Fibroblast of skin of back (primary cell): ENCODE results near the gene RRBP1.

Experiments
- DNase-seq: peaks from one replicate; pipeline ENCODE4 v3.0.0-alpha.2; 2013

RRBP1 gene

DNA sequence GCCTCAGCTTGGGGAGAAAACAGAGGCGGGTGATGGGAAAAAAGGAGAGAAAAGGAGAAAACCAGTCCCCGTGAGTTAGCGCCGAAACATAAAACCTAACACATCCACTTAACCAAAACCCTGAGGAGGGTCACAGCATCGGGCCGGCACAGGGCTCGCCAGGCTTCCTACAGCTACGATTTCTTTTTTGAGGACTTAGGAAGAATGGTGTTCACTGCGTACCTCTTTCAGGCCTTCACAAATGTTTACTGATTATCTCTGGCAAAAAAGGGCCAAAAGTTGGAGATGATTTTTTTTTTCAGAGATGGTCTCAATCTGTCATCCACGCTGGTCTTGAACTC lies 63.4 kb downstream of the RRBP1 start:
- DNase-seq, result no peak

DNA sequence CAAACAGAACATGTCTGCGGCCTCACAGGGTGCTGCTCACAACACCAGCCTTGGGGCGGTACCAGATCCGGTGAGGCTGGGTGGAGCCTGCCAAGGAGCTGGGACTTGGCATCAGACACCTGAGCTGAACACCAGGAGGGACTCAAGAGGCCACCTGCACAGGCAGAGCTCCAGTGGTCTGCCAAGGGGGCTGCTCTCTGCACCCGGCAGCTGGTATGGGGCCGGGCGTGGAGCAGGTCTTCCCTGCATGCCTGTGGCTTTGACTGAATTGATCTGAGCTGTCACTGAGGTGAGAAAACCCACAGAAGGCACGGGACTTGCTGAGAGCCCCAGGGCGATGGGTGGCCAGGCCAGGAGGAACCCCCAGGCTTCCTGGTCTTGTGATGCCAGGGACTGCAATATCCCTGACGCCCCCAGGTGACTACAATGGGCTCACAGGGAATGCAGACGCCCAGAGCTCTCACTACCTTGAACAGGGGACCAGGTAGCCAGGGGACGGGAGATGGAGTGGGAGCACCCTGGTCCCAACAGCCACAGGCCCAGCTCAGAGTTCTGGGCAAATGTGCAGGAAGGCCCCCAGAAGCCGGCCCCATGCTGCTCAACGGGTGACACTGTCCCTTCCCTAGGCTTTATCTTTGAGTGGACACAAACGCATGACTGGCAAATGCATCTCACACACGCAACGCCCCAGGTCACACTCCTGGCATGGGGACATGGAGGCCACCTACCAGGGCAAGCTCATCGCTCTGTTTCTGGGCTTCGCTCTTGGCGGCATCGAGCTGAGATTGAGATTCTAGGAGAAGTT lies 64.0 kb downstream of the RRBP1 start:
- DNase-seq, result no peak

DNA sequence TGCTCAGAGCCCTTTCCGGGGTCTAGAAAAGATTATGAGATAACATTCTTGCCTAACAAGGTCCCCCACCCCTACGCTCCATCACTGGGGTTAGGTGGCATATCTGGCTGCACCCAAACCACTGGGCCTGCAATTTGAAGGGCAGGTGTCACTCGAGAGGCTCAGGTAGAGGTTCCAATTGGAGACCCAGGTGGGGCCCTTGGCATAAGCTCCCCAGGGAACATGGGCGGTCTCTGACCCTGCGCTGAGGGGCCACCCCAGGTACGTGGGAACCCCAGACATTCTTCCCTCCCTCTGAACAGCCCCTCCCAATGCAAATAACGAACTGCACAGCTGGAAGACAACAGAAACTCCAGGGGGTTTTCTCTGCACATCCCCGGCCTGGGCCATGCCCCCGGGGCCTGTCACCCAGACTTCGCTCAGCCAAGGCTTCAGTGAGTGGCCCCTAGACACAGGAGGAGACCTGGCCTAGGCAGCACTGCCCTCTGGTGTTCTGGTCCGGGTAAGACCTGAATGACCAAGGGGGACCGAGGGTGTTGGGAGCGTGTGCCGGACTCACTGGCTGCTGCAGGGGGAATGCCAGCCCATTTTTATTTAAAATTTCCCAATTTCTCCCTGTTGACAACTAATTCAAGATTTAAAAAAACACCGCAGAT lies 64.7 kb downstream of the RRBP1 start:
- peak; percentile 40 for DNase-seq

DNA sequence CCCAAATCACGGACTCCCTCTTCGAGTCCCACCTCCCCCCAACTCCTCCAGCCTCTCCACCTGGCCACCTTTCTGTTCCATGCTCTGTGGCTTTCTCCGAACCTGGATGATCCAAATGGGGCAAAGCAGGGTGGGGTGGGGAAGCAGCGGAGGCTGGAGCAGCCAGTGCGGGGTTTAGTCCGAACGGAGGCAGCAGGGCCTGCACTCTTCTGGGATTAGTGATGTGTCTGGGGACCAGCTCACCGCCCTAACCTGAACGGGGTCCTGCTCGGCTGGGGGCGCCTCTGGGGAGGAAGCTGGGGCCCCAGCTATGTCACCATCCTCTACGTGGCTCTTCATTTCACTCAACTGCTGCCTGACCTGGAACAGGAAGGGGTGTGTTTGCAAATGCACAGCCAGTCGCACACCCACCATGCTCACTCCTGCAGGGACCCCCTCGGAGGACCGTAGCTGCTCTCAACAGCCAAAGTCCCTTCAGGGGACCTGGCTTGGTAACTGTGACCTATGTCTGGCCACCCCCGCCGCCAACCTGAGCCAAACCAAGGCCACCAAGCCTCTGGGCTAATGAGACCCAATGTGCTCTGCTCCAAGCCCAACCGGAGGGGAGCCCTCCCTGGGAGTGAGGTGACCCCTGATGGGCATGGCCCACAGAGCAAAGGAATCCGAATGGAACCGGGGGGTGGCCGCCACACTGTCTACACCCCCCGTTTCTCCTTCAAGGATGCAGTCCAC lies 65.4 kb downstream of the RRBP1 start:
- no peak for DNase-seq

DNA sequence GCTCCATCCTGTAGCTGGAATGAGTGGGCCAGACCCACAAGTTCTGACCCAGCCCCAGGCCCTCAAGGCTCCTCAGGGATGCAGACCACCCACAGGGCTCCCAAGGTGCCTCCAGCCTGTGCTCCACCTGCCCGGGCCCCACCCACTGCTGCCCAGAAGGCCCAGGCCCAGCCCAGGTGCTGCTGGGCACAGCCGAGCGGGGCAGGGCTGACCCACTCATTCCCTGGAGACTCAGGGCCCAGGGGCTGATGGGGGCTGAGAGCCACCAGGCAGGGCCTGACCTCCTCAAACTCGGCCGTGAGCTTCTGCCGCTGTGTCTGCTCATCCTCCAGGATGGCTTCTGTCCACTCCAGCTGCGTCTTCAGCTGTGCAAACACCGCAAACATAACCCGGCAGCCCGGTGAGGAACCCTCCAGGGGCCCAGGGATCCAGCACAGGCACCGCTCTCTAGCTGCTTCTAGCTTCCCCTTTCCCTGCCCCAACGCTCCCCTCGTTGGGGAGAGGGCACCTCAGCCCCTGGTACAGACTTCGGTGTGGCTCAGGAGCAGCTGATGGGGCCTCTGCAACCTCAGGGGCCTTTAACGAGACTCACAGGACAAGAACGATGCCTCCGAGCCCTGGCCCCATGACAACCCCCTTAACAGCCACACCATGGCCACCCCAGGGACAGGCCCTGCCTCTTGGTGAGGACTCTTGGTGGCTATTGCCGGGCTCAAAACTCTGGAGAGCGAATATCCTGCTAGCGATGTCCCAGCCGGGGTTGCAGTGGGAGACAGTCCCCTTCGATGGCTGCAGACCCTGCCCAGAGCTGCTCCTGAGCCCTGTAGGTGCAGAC lies 66.2 kb downstream of the RRBP1 start:
- no peak for DNase-seq

DNA sequence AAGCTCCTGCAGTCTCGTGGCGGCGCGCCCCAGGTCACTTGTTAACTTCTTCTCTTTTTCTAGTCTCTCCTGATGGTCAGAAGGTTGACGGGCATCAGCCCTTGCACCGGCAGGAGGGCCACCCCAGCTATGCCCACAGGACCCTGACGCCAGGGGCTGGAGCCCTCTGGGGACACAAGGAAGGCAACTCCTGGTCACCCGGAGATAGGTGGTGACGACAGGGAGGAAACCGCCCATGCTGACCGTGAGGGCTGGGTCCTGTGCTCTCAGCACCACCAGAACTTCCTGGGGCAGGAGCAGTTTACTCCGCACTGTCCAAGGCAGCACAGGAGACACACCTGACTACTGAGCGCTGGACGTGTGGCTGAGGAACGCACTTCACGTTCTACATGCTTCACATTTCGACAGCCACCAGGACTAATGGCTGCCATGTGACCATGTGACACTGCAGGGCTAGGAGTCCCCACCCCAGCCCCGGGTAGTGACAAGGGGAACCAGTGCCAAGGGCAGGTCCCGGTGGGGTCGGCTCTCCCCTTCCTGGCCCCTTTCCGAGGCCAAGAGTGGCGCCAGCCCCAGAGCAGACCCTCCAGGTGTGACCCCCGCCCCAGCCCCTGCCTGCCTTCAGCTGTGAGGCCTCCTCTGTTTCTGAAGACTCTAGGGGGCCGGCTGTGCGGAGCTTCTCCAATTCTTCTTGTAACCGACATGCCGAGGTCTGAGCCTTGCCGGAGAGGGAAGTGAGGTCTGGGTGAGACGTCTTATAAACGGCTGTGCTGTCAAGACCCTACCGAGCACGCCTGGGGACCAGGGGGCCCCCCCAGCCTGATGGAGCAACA lies 67.0 kb downstream of the RRBP1 start:
- no peak for DNase-seq

DNA sequence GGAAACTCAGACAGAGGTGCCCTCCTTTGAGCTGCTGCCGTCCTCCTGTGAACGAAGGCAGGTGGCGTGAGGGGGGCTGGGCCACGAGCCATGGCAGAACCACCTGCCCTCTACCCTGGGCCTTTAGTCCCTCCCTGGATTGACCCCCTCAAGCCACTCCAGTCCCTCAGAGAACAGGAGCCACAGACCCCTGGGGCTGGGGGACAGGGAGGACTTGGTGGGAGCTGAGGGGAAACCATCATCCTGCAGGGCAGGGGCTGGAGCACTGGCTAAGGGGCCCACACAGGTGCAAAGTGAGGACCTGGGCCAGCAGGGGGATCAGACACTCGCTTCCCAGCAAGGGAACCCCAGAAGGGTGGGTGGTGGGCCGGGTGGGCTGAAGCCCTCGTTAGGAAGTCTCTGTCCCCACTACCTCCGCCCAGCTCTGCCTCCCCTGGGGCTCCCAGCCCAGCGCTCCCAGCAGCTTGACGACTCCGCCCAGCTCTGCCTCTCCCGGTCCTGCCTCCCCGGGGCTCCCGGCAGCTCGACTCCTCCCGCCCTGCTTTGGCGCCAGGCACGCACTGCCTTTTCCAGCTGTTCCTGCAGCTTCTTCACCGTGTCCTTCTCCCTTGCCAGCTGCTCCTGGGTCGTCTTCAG lies 67.7 kb downstream of the RRBP1 start:
- peak; percentile 70 for DNase-seq

DNA sequence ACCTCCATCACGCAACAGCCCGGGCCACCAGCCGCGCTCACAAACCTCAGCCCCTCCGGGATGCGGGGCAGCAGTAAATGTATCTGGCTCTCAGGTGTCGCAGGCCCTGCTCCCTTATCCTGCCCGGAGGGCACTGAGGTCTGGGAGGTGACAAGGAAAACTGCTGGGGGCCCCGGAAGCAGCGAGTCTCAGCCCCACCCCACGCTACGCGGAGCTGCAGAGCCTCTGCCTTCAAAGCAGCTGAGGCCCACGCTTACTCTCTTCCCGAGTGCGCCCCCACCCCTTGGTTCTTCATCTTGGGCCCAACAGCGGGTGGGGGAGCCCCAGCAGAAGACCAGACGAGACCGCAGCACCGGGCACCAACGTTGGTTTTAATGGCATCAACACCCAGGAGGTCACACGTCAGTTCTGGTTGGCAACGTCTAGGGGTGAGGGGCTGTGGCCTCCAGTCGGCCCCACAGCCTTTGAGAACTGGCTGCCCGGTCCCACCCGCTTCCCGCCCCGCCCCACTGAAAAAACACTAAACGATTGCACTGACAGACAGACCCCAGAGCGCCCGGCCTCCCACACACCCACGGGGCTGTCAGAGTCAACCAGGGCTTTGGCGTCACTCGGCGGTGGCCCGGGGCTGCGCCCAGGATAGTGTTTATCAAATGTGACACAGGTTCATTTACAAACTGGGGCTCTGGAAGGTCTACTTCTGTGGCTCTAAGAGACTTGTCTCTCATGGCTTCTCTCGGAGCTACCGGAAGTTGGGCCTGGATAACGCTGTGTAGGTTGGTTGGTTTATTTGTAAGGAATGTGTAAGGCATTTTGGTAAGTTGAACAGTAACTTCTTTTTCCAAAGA lies 68.5 kb downstream of the RRBP1 start:
- no peak for DNase-seq

DNA sequence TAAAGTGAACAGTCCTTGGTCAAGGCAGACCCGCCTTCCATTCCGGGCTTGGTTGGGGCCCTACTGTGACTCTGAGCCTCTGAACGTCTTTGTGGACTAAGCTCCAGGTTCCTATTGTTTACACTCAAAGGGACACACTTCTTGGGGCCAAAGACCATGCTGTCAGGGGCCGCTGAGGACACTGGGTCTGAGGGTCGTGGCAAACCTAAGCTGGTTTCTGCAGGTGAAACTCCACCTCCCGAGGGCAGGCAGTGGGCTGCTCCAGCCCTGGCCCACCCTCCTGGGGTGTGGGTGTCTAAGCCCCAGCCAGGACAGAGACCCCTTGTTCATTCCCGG lies 69.1 kb downstream of the RRBP1 start:
- DNase-seq, result no peak

DNA sequence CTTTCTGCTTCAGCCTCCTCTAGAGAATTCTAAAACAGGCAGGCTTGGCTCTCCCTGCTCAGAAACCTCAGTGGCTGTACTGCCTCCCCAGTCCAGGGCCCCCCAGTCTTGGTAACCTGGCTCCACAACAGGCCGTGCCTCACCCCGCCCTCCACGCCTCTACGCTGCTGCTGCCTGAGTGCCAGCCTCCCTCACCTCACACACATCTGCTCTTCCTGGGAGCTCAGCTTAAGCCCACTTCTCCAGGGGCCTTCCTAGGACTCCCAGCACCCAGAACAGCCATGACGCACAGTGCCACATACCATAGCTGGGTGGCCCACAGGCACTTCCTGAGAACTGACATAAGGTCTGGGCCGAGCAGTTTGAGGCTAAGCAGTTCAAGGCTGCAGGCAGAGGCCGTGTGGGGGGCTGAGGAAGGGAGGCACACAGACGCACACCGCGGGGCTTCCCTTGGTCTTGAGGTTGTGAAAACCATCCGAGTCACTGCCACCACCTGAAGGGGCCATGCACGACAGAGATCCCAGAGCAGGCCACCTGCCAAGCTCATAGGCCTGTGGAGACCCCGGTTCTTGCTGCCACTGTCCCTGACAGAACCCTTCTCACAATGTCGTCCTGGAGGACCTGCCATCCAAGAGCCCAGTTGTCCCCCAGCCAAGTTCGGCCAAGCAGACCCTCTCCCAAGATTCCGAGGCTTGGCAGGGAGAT lies 69.6 kb downstream of the RRBP1 start:
- DNase-seq, result peak; percentile 90

DNA sequence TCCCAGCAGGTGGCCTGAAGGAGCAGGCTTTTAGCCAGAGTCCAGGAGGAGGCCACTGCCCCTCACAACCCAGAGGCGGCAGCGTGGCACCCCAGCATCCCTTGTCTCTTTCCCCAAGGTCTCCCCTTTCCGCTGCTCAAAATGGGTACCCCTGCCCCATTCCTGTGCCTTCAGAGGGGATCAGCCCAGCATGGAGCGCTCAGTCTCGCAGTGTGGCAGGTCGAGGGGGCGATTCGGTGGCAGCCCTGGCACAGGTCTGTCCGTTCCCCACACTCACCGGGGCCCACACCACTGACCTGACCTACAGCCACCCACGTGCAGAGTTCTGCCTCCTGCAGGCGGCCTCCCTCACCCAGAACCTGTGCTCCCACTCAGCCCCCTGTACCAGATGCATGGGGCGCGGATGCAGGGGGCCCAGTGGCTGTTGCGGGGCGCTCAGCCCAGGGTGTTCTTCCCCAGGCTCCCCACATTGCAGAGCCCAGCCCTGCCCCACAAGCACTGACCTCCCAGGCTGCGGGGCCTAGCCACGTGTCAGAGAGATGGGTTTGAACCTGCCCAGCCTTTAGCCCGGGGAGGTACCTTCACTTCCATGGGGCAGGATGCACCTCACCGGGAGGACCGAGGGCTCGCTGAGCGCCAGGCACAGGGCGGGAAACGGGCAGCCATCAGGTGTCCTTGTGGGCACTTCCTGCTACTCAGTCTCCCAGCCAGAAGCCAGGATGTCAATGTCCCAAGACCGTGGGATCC lies 70.3 kb downstream of the RRBP1 start:
- DNase-seq, result peak; percentile 50

DNA sequence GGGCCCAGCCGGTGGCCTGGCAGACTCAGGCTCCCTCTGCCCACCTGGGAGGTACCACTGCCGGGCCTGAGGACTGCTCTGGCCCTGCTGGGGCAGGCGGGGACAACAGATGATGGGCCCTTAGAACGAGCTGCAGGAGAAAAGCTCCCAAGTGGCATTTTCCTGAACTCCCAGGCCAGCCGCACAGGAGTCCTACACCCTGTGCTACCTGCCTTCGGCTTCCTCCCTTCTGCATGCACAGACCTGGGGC lies 70.8 kb downstream of the RRBP1 start:
- DNase-seq, result no peak

DNA sequence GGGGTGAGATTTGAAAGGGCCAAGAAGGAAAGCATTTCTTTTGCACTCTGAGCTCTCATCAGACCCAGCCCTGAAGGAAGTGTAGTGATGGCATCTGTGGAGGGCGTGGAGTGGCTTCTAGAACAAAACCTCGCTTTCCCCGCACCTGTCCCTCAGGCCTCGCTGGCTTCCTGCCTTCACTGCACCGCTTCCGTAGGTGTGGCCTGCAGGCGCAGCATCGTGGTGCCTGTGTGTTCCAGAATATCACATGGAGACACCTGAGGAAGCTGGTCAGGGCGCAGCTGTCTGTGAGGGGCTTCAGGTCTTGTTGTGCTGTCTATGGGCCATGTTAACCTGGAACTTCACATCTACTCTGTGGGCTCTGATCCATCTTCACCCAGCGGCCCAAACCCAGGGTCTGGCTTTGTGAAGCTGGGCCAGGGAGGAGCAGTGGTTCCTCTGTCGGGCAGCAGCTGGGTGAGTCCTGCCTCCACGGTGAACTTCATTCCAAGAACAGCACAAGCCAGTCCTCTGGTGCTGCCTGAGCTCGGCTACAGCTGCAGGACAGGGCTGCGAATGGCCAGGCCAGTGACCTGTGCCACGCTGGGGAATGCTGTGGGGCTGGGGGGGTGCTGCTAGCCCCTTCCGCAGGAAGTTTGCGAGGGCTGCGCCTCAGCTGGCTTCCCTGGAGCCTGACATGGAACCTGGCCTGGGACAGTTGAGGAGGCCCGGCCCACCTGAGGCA lies 71.3 kb downstream of the RRBP1 start:
- DNase-seq, result no peak

DNA sequence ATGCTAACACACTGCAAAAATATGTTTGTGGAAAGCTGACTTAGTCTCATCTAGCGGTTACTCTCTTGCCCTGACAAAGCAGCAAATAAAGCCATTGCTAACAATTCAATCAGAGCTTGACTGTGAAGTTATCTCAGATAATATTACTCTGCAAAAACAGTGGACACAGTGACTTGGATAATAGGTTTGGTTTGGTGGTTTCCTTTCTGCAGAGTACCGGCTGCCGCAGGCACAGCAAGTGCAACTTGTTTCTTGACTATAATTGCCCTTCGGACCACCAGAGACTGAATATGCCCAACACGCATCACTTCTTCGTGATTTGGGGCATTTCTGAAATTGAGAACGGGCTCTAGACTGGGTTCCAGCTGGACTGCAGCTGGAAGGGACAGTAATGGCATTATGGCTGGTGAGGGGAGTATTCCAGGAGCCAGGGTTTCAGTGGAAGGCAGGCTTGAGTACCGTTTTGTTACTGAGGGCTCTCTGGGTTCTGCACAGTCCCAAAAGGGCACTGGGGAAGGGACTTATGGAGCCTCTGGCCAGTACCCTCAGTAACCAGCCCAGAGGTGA lies 72.1 kb downstream of the RRBP1 start:
- DNase-seq, result no peak

DNA sequence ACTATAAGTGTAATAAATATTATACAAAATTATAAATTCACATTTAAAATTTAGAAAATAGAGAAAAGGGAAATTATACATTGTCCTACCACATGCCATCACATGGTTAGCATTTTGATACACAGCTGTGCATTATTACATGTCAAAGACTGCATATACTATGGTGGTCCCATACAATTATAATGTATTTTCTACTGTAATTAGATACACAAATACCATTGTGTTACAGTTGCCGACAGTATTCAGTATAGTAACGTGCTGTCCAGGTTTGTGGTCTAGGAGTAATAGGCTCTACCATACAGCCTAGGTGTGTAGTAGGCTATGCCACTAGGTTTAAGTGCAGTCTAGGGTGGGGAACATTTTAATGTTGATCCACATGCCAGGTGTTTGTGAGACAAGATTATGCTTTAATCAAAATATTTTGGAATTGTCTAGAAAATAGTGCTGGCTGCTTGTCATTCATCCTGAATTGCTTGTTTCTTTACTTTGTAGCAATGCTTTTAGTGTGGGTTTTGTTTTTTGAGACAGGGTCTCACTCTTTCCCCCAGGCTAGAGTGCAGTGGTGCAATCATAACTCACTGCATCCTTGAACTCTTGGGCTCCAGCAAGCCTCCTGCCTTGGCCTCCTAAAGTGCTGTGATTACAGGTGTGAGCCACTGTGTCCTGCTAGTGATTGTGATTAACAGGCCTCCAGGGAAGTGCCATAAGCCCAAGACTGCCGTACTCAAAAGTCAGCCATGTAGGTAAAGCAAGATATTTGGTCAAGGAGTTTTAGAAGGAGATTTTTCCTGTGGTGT lies 73.1 kb downstream of the RRBP1 start:
- no peak for DNase-seq

DNA sequence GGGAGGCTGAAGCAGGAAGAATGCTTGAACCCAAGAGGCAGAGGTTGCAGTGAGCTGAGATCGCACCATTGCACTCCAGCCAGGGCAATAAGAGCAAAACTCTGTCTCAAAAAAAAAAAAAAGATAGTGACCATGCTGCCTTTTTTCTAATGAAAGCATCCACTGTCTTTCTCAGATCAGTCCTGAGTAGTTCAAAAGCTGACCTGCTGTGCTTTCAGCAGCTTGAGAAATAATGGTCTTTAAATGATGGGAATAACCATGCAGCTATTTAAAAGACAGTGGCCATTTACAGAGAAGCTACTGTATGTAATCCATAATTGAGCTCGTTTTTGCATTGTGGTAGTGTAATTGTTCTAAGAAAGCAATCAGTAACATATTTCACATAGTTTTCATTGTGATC lies 76.0 kb downstream of the RRBP1 start:
- no peak for DNase-seq

DNA sequence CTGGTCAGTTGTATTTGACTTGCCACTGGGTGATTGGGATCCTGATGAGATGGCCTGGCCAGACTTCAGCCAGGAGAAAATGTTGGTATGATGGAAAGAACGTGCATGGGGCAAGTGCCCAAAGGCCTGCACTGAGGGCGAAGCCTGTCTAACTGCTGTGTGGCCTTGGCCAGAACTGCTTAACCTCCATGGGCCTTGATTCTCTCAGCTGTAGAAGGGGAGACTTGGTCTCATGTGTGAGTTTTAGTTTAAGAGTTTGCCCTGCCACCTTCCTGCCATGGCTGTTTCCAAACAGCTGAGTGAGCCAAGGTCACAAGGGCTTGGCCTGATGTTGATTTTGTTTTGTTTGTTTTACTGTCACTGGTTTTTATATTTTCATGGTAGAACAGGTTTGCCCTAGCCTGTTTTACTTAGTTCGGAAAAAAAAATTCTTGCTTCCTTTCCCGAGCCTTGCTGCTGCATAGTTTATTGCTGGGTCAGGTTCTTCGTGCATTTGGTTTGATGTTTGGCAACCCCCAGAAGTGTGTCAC lies 76.8 kb downstream of the RRBP1 start:
- DNase-seq, result no peak
